Gastroesophageal sphincter (tissue), 4 donors: ENCODE measurements around the gene NEDD9. TPM values are rescaled to one million over a fixed set of nuclear protein-coding genes. Genes with fewer than 3 reads are reported as not detected.

Source experiments
- ATAC-seq: fragments of 150-250 bp; one replicate; pipeline ENCODE4 v1.9.1; 2016; ENCODE audit warnings: mild to moderate bottlenecking, moderate library complexity
- H3K27ac ChIP-seq, 4 donors: fragments of 200-600 bp; sonication (generic) in 3 of 4; 1 replicate in 3 of 4; 2 replicates in 1 of 4; pipeline ENCODE4 v1.5.1; 2016 to 2019
- H3K27me3 ChIP-seq: fragments of 200-600 bp; sonication (generic); one replicate; pipeline ENCODE4 v1.5.1; 2019
- H3K36me3 ChIP-seq, 2 donors: fragments of 200-600 bp; sonication (generic); one replicate each; pipeline ENCODE4 v1.5.1; 2019; ENCODE audit warnings: control low read depth in 1 of 2
- H3K4me1 ChIP-seq, 3 donors: fragments of 200-600 bp; sonication (generic); 1 replicate in 2 of 3; 2 replicates in 1 of 3; pipeline ENCODE4 v1.5.1; 2016 to 2019; ENCODE audit warnings: control low read depth in 2 of 3
- H3K4me3 ChIP-seq, 2 donors: fragments of 200-600 bp; sonication (generic); one replicate each; pipeline ENCODE4 v1.5.1; 2019; ENCODE audit warnings: mild to moderate bottlenecking in 1 of 2, moderate library complexity in 1 of 2
- H3K9me3 ChIP-seq, 3 donors: fragments of 200-600 bp; sonication (generic); one replicate each; pipeline ENCODE4 v1.5.1; 2017 to 2019; ENCODE audit warnings: control low read depth in 2 of 3
- CTCF ChIP-seq, 4 experiments: fragments of 200-600 bp in 2 of 4; fragments of 450-650 bp in 2 of 4; sonication (generic) in 1 of 4; IDR thresholded peaks; one replicate each; pipeline ENCODE4 v1.5.1; 2017 to 2019; ENCODE audit warnings: antibody characterized with exemption in 4 of 4, mild to moderate bottlenecking in 2 of 4, moderate library complexity in 2 of 4
- EP300 ChIP-seq: sonication (generic); formaldehyde crosslinking; IDR thresholded peaks from one replicate; pipeline ENCODE4 v1.6.1; 2017; ENCODE audit warnings: antibody characterized with exemption, mild to moderate bottlenecking
- POLR2A ChIP-seq, 2 donors: fragments of 450-650 bp; IDR thresholded peaks; one replicate each; pipeline ENCODE4 v1.6.1; 2017; ENCODE audit warnings: antibody characterized with exemption in 2 of 2, mild to moderate bottlenecking in 2 of 2, moderate library complexity in 1 of 2
- POLR2AphosphoS5 ChIP-seq: sonication (generic); formaldehyde crosslinking; IDR thresholded peaks from one replicate; pipeline ENCODE4 v1.6.1; 2017; ENCODE audit warnings: antibody characterized with exemption
- WGBS, 2 donors: methylation state at CpG; one replicate each; pipeline ENCODE4 v1.1.5; 2018; ENCODE audit warnings: low coverage in 1 of 2; 5-methylcytosine and 5-hydroxymethylcytosine counted together
- total RNA-seq, 4 donors: library from RNA; depleted of rRNA; stranded (reverse); fragments of >200 nt; gene quantifications; one replicate each; pipeline ENCODE4 v1.1.0, GENCODE V29; 2016

Gene NEDD9
- total RNA-seq, 4 donors from 2014 or later: 13.1 to 42.7 (median 26.7) TPM

- H3K9me3 ChIP-seq: no peaks in the 10 kb centered on the region
- ATAC-seq: no peak
- 76 to 82% methylated on average over 4 of the region's 4 CpGs for WGBS, 2 donors
- no peaks in the 10 kb centered on the region for H3K36me3 ChIP-seq
- H3K27ac ChIP-seq: peak overlapping the region in 2 of 4 donors; percentile 2 to 80
- H3K27me3 ChIP-seq: no peaks in the 10 kb centered on the region
- H3K4me3 ChIP-seq: no peak overlapping the region
- TF ChIP-seq POLR2A (IDR thresholded peaks at IDR 0.05) (no peak), EP300 (no peak)
- peaks cover 0 to 35% (median 6%) of the 10 kb centered on the region in 3 donors for H3K4me1 ChIP-seq
These were observed 7.5 kb downstream of the NEDD9 start for GRCh38 chr6:11224966-11225463.

GRCh38 chr6:11224252-11224965 lies 8.1 kb downstream of the NEDD9 start:
- H3K4me3 ChIP-seq: no peak overlapping the region
- 63 to 68% methylated on average over 4 to 9 of the region's 9 CpGs for WGBS, 2 donors
- no peaks in the 10 kb centered on the region for H3K9me3 ChIP-seq
- no peaks in the 10 kb centered on the region for H3K36me3 ChIP-seq
- no peaks in the 10 kb centered on the region for H3K27me3 ChIP-seq
- peaks cover 0 to 41% (median 6%) of the 10 kb centered on the region in 3 donors for H3K4me1 ChIP-seq
- no peak for TF ChIP-seq POLR2A (IDR thresholded peaks at IDR 0.05)
- no peak for ATAC-seq
- peak overlapping the region in 3 of 4 donors; percentile 25 to 80 (median 56) for H3K27ac ChIP-seq

- Histone ChIP-seq H3K4me1 (peaks cover 0 to 48% (median 6%) of the 10 kb centered on the region in 3 donors), H3K9me3 (no peaks in the 10 kb centered on the region), H3K36me3 (no peaks in the 10 kb centered on the region), H3K27me3 (no peaks in the 10 kb centered on the region), H3K4me3 (no peak overlapping the region), H3K27ac (peak overlapping the region in 3 of 4 donors; percentile 11 to 80 (median 56))
- WGBS, 2 donors: 81 to 100% methylated on average over 1 to 5 of the region's 5 CpGs
- ATAC-seq: no peak
- no peak for TF ChIP-seq EP300
- TF ChIP-seq POLR2AphosphoS5: no peak
- no peak for TF ChIP-seq POLR2A (IDR thresholded peaks at IDR 0.05)
- TF ChIP-seq CTCF (IDR thresholded peaks at IDR 0.05): no peak
These were observed 9.1 kb downstream of the NEDD9 start for GRCh38 chr6:11223286-11223864.

DNA sequence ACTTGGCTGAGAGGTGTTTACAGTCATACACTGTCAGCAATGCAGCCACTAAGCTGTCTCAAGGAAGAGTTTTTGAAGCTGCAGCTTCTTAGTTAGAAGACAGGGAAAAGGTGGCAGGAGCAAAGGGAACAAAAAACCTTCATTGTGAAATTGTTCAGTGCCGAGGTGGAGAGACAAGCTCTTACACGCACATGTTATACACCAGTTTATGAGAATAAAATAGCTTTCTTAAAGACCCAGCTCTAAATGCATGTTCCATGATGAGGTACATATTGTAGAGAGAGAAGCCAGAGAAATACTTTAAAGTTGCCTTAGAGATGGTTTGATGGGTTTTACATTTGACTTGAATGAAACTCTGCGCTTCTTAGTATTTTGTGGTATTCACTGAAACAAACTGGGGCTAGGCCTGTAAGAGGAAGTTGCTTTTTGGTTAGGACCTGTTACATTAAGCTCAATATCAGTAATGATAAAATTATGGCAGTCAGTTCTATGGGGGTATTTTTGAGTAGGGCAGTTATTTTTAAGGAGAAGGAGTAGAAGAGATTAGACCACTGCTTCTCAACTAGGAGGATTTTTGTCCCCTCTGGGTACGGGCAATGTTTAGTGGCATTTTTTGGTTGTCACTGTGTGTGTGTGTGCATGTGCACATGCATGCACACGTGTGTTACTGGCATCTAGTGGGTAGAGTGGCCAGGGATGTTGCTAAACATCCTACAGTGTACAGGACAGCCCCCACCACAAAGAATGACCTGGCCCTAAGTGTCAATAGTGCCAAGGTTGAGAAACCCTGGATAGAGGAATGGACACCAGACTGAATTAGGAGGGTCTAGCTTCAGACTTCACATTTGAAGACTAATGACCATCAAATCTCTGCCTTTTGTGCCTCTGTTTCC lies 9.8 kb downstream of the NEDD9 start:
- H3K4me1 ChIP-seq: peaks cover 0 to 56% (median 7%) of the 10 kb centered on the region in 3 donors
- H3K9me3 ChIP-seq: no peaks in the 10 kb centered on the region
- H3K27me3 ChIP-seq: no peaks in the 10 kb centered on the region
- no peaks in the 10 kb centered on the region for H3K36me3 ChIP-seq
- TF ChIP-seq POLR2A (IDR thresholded peaks at IDR 0.05) (no peak), EP300 (no peak), CTCF (IDR thresholded peaks at IDR 0.05) (no peak), POLR2AphosphoS5 (no peak)
- peak overlapping the region in 3 of 4 donors; percentile 11 to 80 (median 46) for H3K27ac ChIP-seq
- H3K4me3 ChIP-seq: no peak overlapping the region
- WGBS, 2 donors: 75 to 84% methylated on average over 4 to 5 of the region's 5 CpGs
- ATAC-seq: no peak

DNA sequence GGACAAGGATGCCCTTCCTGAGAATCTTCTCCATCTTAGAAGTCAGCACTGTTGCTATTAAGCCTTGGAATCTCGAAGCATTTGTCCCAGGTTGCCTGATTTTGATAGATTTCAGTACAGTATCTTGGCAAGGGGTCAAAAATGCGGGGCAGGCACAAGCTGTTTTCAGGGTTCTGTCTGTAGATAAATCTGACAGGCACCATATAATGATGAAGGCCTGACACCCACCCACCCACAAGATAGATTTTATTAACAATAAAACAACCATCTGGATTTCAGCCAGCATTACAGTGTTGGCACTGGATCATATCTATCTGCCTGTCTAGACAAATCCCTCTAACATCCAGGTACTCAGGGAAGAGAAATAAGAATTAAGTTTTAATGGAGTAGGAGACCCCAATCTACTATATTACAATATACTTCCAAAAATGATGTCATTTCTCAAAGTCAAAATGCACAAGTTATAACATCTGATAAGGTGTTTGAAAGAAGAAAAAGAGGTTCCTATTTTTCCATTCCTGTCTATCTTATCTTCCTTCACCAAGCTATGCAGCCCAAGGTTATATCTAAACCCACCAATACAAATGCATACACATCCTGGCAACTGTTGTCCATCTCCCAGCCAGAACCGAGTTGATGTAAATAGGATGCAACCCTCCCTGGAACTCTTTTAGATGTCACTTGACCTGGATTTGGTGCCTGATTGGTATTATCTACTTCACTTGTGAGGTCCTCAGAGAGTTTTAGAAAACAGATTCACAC lies 10.7 kb downstream of the NEDD9 start:
- no peak for ATAC-seq
- no peak overlapping the region for H3K4me3 ChIP-seq
- H3K27ac ChIP-seq: peak overlapping the region in 2 of 4 donors; percentile 46 to 80
- no peaks in the 10 kb centered on the region for H3K27me3 ChIP-seq
- TF ChIP-seq CTCF (IDR thresholded peaks at IDR 0.05) (no peak), POLR2AphosphoS5 (no peak), EP300 (no peak), POLR2A (IDR thresholded peaks at IDR 0.05) (no peak)
- peaks cover 0 to 64% (median 14%) of the 10 kb centered on the region in 3 donors for H3K4me1 ChIP-seq
- H3K36me3 ChIP-seq: no peaks in the 10 kb centered on the region
- no peaks in the 10 kb centered on the region for H3K9me3 ChIP-seq
- WGBS, 2 donors: 80 to 83% methylated on average over 1 to 2 of the region's 3 CpGs
